ENCODE data around the gene RASA4B. TPM values are rescaled to one million over a fixed set of nuclear protein-coding genes. Genes with fewer than 3 reads are reported as not detected.

RASA4B gene
- 3.0 and 3.9 TPM in 2 replicates for total RNA-seq

DNA sequence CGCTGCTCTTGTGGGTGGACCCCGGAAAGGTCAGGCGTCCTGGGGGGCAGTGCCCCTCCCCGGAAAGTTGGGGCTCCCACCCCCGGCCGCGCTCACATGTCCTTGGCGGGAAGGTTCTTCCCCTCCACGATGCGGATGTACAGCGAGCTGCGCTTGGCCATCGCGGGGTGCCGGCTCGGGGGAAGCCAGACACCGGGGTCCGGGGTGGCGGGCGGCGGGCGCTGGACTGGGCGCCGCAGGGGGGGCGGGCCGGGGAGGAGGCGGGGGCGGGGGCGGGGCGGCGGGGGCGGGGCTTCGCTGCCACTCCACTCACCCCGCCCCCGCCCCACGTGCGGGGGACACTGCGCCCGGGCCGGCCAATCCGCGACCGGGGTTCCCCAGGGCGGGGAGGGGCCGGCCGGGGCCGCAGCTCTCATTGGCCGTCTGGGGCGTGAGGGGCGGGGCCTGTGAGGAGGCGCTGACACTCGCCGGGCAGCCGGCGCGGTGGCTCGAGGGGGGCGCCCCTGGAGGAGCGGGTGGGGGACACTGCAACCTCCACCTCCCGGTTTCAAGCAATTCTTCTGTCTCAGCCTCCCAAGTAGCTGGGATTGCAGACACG, at the start of gene RASA4B:
TSS of gene RASA4B (minus strand) at position 228 of the 598 bp plus-strand sequence. CDS start at position 161, 67 bp downstream.

DNA sequence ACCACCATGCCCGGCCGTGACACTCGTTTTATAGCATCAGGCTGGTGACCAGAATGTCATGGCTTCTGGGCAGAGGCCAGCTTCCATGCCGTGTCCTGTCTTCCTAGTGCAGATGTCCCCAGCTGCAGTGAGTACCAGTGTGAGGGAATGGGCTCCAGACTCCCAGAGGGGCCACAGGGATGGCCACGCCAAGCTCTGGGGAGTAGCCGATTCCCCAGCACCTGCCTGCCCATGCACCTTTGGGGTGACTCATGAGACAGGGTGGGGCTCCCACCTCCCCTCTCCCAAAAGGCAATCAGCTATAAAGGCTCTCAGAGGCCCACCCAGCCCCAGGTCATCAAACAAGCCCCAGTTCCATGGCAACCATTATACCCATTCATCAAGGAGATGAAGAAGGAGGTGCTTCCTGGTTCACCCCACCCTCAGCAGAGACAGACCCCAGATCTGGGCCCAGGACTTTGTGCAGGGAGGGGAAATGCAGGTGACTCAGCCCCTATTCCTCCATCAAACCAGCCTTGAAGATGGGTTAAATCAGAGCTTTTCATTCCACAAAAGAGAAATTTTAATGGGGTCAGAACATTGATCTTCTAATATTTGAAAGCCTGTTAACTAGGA, 33.3 kb upstream of the RASA4B start, which contains the start of gene SPDYE2:
TSS of gene SPDYE2 (plus strand) at position 419 of the 615 bp plus-strand sequence. CDS start 2,030 bp downstream, outside the sequence.

DNA sequence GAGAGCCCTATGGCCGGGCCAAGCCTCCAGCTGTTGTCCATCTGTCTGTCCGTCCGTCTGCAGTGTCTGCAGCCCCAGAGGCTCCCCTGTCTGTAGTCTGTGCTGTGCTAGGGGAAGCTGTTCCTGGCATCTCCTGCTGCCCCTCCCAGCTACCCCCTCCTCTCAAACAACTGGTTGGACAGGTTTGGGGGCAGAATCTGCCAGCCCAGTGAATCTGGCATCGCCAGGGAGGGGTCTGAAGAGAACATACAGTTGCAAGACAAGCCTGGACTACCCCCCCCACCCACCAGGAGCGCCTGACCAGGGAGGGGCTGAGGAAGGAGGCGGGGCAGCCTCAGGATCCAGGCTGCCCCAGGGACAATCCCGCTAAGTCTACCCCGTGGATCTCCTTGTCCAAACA, 26.0 kb upstream of the RASA4B start, which contains the start of gene UPK3BL2:
TSS of gene UPK3BL2 (minus strand) at position 101 of the 400 bp plus-strand sequence. CDS start at position 41, 60 bp downstream.

DNA sequence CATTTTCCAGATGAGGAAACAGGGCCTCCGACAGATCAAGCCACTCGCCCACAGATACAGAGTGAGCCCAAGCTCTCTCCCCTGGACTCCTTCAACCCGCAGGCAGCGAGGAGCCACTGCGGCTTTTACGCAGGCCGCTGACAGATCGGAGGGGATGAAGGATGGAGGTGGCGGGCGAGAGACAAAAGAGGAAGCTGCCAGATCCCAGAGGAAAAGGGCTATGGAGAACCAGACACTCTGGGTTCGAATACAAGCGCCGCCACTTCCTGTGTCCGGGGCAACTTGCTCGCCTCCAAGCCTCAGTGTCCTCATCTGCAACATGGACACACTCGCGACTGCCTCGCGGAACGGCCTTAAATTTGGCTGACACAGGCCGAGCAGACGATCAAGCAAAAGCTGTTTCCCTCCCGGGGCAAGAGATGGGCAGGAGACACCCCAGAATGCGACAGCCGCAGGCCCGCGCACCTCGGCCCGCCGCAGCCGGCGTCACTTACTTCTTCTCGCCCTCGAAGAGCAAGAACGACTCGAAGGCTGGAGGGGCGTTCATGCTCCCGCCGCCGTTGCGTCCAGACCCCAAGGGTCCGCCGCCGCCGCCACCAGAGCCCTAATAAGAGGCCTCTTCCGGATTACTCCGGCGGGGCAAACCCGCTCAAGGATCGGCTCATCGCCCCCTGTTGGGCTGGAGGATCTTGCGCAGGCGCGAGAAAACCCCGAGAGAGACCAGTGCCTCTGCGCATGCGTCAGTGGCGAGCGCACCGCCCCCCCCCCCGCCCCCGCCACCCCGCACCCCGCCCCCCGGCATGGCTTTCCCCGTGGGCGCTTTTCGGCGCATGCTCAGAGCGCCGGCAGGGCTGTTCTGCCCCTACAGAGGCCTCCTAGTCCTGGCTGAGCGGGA, 39.0 kb downstream of the RASA4B start, which contains the start of gene POLR2J:
TSS of gene POLR2J (minus strand) at position 609 of the 895 bp plus-strand sequence. CDS start at position 547, 62 bp downstream.

DNA sequence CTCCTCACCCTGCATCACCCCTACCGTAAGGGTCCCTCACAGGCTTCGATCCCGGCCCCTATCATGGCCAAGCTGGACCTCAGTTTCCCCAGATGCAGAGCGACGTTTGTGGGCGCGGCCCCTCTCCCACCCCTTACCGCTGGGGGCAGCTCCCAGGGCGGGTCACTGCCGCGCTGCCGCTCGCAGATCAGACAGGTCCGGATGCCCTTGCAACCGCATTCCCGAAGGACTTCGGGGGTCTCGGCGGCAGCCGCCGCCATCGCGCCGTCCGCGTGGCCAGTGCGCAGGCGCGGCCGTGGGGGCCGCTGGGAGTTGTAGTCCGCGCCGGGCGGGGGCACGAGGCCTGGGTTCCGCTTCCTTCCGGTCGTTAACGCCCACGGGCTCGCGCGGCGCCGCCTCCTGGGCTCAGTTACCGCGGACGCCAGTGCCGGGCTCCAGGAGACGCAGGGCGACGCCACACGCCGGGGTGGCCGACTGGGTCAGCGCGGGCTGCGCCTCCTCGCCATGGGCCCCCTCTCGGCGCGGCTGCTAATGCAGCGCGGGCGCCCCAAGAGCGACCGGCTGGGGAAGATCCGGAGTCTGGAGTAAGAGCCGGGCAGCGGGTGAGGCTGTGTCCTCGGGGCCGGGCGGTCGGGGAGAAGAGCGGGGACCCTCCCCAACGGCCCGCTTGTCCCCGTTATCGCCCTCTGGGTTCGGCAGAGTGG, 52.8 kb downstream of the RASA4B start, which contains the start of the genes ALKBH4 and LRWD1:
TSS of gene ALKBH4 (minus strand) at position 287 of the 704 bp plus-strand sequence. CDS start at position 260, 27 bp downstream.
TSS of gene LRWD1 (plus strand) at position 408 of the 704 bp plus-strand sequence. CDS start at position 505, 97 bp downstream.

DNA sequence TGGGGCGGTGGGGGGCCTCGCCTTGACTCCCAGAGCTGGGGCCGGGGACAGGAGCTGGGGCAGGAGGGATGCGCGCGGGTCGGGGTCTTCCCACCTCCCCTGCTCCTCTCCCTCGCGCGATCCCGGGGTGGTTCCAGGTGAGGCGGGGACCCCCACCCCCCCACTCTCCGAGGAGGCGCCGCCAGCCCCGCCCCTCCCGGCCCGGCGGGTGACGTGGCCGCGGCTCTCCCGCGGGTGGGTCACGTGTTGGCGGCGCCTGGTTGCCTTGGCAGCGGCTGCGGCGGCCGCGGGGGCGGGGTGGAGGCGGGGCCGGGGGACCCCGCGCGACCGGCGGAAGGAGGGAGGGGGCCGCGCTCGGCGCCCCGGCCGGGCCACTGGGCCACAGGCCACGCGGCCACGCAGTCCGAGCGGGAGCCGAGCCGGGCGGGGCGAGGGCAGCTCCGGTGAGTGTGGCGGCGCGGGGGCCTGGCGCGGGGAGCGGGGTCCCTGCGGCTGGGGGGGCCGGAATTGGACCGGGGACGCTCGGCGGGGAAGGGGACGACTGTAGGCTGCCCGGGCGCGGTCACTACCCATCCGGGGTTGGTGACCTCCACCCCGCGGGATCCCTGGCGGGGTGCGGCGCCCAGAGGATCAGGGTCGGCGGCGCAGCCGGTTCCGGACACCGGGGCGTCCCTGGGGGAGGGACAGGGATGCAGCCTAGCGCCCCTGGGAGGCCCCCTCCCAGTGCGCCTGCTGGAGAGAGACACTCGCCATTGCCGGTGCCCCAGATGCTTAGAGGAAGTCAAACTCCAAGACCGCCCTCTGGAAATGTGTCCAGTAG, 84.1 kb downstream of the RASA4B start, which contains the start of gene ORAI2:
TSS of gene ORAI2 (plus strand) at position 357 of the 820 bp plus-strand sequence. CDS start 5,382 bp downstream, outside the sequence.

Other genes with a start within 250 kb of the RASA4B start
- gene SH2B2, start 230.9 kb downstream of the RASA4B start, total RNA-seq = 4.9 and 7.0 TPM in 2 replicates
- gene SPDYE6, start 161.3 kb downstream of the RASA4B start, total RNA-seq = not detected in 2 replicates
- gene PRKRIP1, start 121.4 kb downstream of the RASA4B start, total RNA-seq = 11.5 and 19.0 TPM in 2 replicates
- 3.4 and 21.0 TPM in 2 replicates for gene ORAI2, start 84.2 kb downstream of the RASA4B start, total RNA-seq
- gene ALKBH4, start 52.9 kb downstream of the RASA4B start, total RNA-seq = 13.6 and 15.9 TPM in 2 replicates
- 20.0 and 39.0 TPM in 2 replicates for gene LRWD1, start 52.8 kb downstream of the RASA4B start, total RNA-seq
- gene POLR2J, start 38.9 kb downstream of the RASA4B start, total RNA-seq = 17.4 and 21.7 TPM in 2 replicates
- gene UPK3BL2, start 25.9 kb upstream of the RASA4B start, total RNA-seq = 10.0 and 17.1 TPM in 2 replicates
- gene SPDYE2, start 33.4 kb upstream of the RASA4B start, total RNA-seq = not detected in 2 replicates
- gene POLR2J3, start 54.8 kb upstream of the RASA4B start, total RNA-seq = 6.2 and 12.0 TPM in 2 replicates
- 1.7 and 4.3 TPM in 2 replicates for gene RASA4, start 99.0 kb upstream of the RASA4B start, total RNA-seq
- gene UPK3BL1, start 125.0 kb upstream of the RASA4B start, total RNA-seq = 254 and 315 TPM in 2 replicates
- gene SPDYE2B, start 132.5 kb upstream of the RASA4B start, total RNA-seq = not detected in 2 replicates
- 0.43 TPM in 1 of 2 replicates, not detected in the other for gene POLR2J2, start 153.9 kb upstream of the RASA4B start, total RNA-seq
- gene FAM185A, start 231.2 kb upstream of the RASA4B start, total RNA-seq = 5.5 and 12.6 TPM in 2 replicates

All from tracheal epithelial cell (primary cell).